IPS-18c (cell line): ENCODE data around the gene ARHGEF3.
A peak's percentile ranks its signal among the peaks of the same experiment; 100 is the strongest.

Experiments
- H3K4me3 ChIP-seq: 2 replicates; pipeline ENCODE4 v1.7.0; 2013; ENCODE audit warnings: low read depth, mild to moderate bottlenecking, low read length, moderate library complexity; ENCODE audit not compliant: insufficient read depth
- H3K9me3 ChIP-seq: one replicate; pipeline ENCODE4 v1.6.1; 2013; ENCODE audit warnings: mild to moderate bottlenecking, low read length, moderate library complexity; ENCODE audit not compliant: control insufficient read depth, insufficient read depth

Gene ARHGEF3

DNA sequence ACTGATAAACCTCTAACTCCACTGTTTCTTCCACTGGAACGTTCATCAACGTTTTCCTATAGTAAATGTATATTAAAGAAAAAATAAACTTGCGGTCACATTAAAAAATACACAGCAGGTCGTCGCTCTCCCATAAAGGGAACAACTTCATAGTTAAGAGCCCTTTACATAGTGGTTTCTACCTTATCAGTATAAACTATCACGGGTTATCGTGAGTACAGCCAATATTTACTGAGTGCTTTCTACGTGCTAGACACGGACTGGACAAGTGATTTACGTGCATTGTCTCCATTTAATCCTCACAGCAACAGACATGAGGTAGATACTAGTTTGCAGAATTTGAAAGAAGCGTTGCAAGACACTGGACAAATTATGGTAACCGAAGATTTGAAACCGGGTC is 117.7 kb downstream of the ARHGEF3 start:
- Histone ChIP-seq H3K9me3 (peaks cover 4% of the 10 kb centered on the region), H3K4me3 (no peak overlapping the region)

DNA sequence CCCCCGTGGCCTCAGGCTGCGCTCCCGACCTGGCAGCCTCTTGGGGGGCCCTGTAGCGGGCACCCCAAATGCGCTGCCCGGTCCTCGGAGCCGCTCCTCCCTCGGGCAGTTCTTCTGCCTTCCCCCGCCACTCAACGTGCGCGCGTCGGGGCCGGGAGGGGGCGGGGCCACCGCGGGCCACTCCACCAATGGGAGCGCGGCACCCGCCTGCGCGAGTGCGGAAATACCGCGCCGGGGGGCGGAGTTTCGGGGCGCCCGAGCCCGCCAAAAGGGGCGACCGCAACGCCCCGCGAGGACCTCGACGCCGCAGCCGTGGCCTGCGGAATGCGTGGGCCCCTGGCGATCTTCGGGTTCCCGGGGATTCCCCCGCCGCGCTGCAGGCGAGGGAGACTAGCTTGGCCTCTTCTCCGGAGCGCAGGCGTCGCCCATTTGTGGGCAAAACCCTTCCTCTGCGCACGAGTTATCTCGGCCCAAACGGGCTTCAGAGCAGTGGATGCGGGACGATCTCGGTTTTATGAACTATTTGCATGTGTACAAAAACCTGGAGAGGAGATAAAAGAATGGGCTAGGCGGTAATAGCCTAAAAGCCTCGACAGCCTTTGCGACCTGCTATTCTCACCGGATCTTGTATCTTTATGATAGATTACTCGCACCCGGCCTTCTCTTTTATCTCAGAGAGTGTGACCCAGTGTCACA is 118.5 kb downstream of the ARHGEF3 start, which contains the start of gene TASOR:
Gene TASOR (minus strand): TSS at position 144 of the 696 bp plus-strand sequence. CDS start 259 bp downstream, outside the sequence.
- H3K4me3 ChIP-seq = peak within 1 kb of the TSS; percentile 88
- H3K9me3 ChIP-seq = peaks cover 4% of the 10 kb centered on the region

DNA sequence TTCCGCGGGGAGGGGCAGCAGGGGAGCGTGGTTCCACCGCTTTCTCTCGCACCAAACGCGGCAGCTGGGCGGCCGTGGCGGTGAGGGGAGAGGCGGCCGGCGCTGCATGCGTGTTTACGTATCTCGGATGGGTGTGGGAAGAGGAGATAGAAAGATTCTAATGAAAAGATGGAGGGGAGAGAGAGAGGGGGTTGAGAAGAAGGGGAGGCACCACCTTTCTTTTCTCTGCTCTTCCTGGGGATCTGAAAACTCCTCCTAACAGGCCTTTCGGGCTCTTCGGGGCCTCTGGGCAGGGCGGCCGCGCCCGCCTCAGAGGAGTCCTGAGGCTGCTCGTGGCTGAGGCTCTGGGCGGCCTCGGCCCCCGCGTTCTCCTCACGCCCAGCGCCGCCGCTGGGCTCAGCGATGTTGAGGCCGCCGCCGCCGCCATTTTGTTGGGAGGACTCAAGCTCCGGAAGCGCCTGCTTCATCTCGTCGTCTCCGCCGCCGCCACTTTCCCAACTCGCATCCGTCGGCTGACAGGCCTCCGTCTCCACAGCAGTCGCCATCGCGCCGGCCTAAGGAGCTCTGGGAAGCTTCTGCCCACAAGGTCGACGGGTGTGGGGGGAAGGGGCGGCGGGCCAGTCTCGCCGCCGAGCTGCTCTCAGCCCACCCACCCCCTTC is 119.2 kb downstream of the ARHGEF3 start:
- Histone ChIP-seq H3K4me3 (peak overlapping the region; percentile 88), H3K9me3 (peaks cover 4% of the 10 kb centered on the region)

DNA sequence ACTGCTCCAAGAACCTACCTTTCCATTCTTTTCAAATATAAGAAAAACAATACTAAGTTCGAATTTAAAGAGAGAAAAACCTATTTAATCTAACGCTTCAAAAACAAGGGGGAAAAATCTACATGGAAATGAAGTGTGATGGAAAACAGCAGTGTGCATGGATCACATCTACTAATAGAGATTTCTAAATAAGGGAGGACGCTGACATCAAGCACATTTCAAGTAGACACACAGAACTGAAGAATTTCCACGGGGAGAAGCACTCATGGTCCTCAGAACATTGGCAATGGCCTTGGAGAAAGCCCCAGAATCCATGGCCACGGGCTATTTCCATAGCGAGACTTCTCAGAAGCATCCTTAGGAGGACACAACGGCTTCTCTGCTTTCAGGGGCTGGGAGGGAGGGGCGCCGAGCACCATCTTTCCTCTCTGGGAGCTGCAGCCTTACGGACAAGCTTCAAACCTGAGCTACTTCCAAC is 119.7 kb downstream of the ARHGEF3 start:
- Histone ChIP-seq H3K9me3 (peaks cover 4% of the 10 kb centered on the region), H3K4me3 (peak overlapping the region; percentile 88)

GRCh38 chr3:56680054-56680580 is 121.6 kb downstream of the ARHGEF3 start:
- Histone ChIP-seq H3K9me3 (peaks cover 4% of the 10 kb centered on the region), H3K4me3 (no peak overlapping the region)
